SU-DHL-6 (cell line): ENCODE measurements around the gene CRACR2A.

Experiments
- H2AFZ ChIP-seq: fragments of 200-600 bp; sonication (generic); 2 replicates; pipeline ENCODE4 v1.6.1; 2014; ENCODE audit warnings: low read depth, mild to moderate bottlenecking, moderate library complexity, mixed read lengths, antibody characterized with exemption, low read length; ENCODE audit not compliant: severe bottlenecking
- H3F3A ChIP-seq: fragments of 200-600 bp; shearing (Covaris generic); 2 replicates; pipeline ENCODE4 v1.6.0; 2016; ENCODE audit warnings: antibody characterized with exemption, mild to moderate bottlenecking; ENCODE audit not compliant: insufficient read depth
- H3K27ac ChIP-seq: fragments of 200-600 bp; sonication (generic); 2 replicates; pipeline ENCODE4 v1.5.1; 2016; ENCODE audit warnings: low read depth, mild to moderate bottlenecking, low read length, moderate library complexity, mixed read lengths
- H3K27me3 ChIP-seq: fragments of 200-600 bp; sonication (generic), shearing (Covaris generic); 2 replicates; pipeline ENCODE4 v1.6.0; 2014; ENCODE audit warnings: mild to moderate bottlenecking, low read length
- H3K36me3 ChIP-seq: fragments of 200-600 bp; sonication (generic); 2 replicates; pipeline ENCODE4 v1.6.1; 2014; ENCODE audit warnings: mild to moderate bottlenecking, low read length, mixed read lengths
- H3K4me2 ChIP-seq: fragments of 300-600, 200-600 bp; shearing (Covaris generic), sonication (generic); 2 replicates; pipeline ENCODE4 v1.6.0; 2014; ENCODE audit warnings: low read length, low read depth, mild to moderate bottlenecking; ENCODE audit not compliant: poor library complexity, severe bottlenecking
- H3K4me3 ChIP-seq: fragments of 200-600 bp; sonication (generic); 2 replicates; pipeline ENCODE4 v1.5.1; 2014; ENCODE audit warnings: antibody characterized with exemption, low read length, mild to moderate bottlenecking, mixed read lengths; ENCODE audit not compliant: insufficient read depth, poor library complexity, severe bottlenecking
- H3K79me2 ChIP-seq: fragments of 200-600 bp; sonication (generic); 2 replicates; pipeline ENCODE4 v1.6.1; 2014; ENCODE audit warnings: mild to moderate bottlenecking, low read length, moderate library complexity; ENCODE audit not compliant: insufficient read depth
- H3K9ac ChIP-seq: fragments of 200-600 bp; sonication (generic); 2 replicates; pipeline ENCODE4 v1.7.0; 2014; ENCODE audit warnings: mild to moderate bottlenecking, low read length
- H3K9me2 ChIP-seq: fragments of 200-600 bp; sonication (generic); replicated peaks from 2 replicates; pipeline ENCODE4 v1.6.1; 2014; ENCODE audit warnings: low read length; ENCODE audit not compliant: insufficient read depth
- H3K9me3 ChIP-seq: fragments of 200-600 bp; sonication (generic); 2 replicates; pipeline ENCODE4 v1.6.1; 2014; ENCODE audit warnings: low read length, mixed read lengths; ENCODE audit not compliant: insufficient read depth
- H4K20me1 ChIP-seq: fragments of 200-600 bp; sonication (generic); 2 replicates; pipeline ENCODE4 v1.6.1; 2014; ENCODE audit warnings: low read depth, mild to moderate bottlenecking, antibody characterized with exemption, low read length, moderate library complexity, mixed read lengths
- EZH2phosphoT487 ChIP-seq: fragments of 200-600 bp; sonication (generic), shearing (Covaris generic); conservative IDR thresholded peaks from 2 replicates; pipeline ENCODE4 v1.6.1; 2018; ENCODE audit warnings: mild to moderate bottlenecking, antibody characterized with exemption, low read length, moderate library complexity, mixed read lengths
- TF ChIP-seq, protein P1 (sequence below): fragments of 200-600 bp; sonication (generic); IDR thresholded peaks from one replicate; pipeline ENCODE4 v1.5.1; 2017; ENCODE audit warnings: antibody characterized with exemption, mild to moderate bottlenecking, low read length, moderate library complexity; ENCODE audit not compliant: insufficient read depth, poor library complexity, severe bottlenecking

CRACR2A gene

DNA sequence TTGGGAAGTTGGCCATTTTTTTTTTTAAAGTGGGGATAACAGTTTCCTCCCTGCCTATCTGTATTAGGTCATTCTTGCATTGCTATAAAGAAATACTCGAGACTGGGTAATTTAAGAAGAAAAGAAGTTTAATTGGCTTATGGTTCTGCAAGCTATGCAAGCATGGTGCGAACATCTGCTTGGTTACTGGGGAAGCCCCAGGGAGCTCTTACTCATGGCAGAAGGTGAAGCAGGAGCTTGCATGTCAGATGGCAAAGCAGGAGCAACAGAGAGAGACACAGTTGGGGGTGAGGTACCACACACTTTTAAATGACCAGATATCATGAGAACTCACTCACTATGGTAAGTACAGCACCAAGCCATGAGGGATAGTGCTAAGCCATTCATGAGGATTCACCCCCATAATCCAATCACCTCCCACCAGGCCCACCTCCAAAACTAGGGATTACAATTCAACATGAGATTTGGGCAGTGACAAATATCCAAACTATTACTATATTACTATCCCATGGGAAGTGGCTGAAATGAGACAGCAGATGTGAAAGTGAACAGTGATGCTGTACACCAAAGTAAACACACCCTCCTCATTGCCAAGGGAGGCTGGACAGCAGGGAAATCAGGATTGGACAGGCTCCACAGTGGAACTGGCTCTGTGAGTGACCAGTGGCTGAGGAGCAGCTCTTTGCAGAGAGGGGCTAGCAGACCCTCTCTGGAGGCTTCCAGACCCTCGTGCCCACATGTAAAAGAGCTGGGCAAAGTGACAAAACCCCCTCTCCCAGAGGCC, 40.5 kb downstream of the CRACR2A start:
- Histone ChIP-seq H3K27ac (no peak overlapping the region), H3K4me2 (no peak overlapping the region), H3K36me3 (no peaks in the 10 kb centered on the region), H3K4me3 (no peak overlapping the region), H3K79me2 (no peaks in the 10 kb centered on the region), H3K27me3 (no peaks in the 10 kb centered on the region), H3K9me2 (no peaks in the 10 kb centered on the region), H3K9me3 (no peaks in the 10 kb centered on the region), H3F3A (no peaks in the 10 kb centered on the region), H4K20me1 (no peaks in the 10 kb centered on the region), H2AFZ (no peak overlapping the region), H3K9ac (no peak overlapping the region)
- TF ChIP-seq, protein P1, sequence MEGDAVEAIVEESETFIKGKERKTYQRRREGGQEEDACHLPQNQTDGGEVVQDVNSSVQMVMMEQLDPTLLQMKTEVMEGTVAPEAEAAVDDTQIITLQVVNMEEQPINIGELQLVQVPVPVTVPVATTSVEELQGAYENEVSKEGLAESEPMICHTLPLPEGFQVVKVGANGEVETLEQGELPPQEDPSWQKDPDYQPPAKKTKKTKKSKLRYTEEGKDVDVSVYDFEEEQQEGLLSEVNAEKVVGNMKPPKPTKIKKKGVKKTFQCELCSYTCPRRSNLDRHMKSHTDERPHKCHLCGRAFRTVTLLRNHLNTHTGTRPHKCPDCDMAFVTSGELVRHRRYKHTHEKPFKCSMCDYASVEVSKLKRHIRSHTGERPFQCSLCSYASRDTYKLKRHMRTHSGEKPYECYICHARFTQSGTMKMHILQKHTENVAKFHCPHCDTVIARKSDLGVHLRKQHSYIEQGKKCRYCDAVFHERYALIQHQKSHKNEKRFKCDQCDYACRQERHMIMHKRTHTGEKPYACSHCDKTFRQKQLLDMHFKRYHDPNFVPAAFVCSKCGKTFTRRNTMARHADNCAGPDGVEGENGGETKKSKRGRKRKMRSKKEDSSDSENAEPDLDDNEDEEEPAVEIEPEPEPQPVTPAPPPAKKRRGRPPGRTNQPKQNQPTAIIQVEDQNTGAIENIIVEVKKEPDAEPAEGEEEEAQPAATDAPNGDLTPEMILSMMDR = no peak
- no peak for TF ChIP-seq EZH2phosphoT487

GRCh38 chr12:3705354-3705675, 47.6 kb downstream of the CRACR2A start:
- no peak overlapping the region for H3K4me2 ChIP-seq
- no peak overlapping the region for H3K27ac ChIP-seq
- no peaks in the 10 kb centered on the region for H3K36me3 ChIP-seq

DNA sequence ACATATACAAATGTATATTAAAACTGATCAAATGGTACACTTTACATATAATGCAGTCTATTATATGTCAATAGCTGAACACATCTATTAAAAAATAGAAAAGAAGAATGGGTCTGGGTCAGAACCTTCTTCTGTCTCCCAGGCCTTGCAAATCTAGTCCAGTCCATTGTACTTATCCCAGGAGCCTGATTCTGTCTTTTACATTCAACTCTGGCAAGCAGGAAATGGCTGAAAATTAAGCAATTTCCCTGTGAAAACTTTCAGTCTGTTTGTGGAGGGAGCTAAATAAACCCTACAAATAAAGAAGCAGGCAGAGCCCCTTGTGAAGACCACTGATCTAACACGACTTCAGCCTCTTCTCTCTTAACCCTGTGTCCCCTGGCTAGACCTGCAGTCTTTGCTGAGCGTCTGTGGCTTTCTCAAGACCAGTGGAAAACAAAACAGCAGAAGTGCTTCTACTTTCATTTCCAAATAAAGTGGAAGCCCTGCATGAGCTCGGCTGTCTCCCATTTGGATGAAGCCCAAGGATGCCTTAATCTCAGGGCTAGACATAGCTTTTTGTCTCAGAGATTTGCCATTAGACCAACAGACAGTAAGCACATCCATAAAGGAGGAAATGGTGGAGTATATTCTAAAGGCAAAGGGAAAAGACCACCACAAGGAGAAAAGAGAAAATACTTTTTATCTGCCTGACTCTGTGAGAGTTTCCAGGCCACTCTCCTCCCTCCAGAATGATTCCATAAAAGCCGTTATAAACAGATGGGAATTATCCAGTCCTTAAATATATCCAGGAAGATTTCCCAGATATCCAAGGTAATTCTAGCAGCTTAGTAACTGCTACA, 48.2 kb downstream of the CRACR2A start:
- Histone ChIP-seq H3K9me3 (no peaks in the 10 kb centered on the region; the same call in 1 of the 2 replicates), H3F3A (no peaks in the 10 kb centered on the region), H3K4me3 (no peak overlapping the region), H3K9ac (no peak overlapping the region), H3K27me3 (no peaks in the 10 kb centered on the region), H4K20me1 (no peaks in the 10 kb centered on the region), H2AFZ (no peak overlapping the region), H3K79me2 (peaks cover 9% of the 10 kb centered on the region; the same call in 1 of the 2 replicates), H3K4me2 (no peak overlapping the region), H3K9me2 (no peaks in the 10 kb centered on the region), H3K27ac (no peak overlapping the region), H3K36me3 (no peaks in the 10 kb centered on the region)
- TF ChIP-seq EZH2phosphoT487 = no peak
- TF ChIP-seq, protein P1 = no peak

More at GRCh38 chr12:3705354-3705675, 47.6 kb downstream of the CRACR2A start:
- TF ChIP-seq, protein P1 = no peak
- TF ChIP-seq EZH2phosphoT487 = no peak
- H3K9me3 ChIP-seq = no peaks in the 10 kb centered on the region; the same call in 1 of the 2 replicates
- no peaks in the 10 kb centered on the region for H4K20me1 ChIP-seq
- no peak overlapping the region for H3K4me3 ChIP-seq
- H3F3A ChIP-seq = no peaks in the 10 kb centered on the region
- no peaks in the 10 kb centered on the region for H3K27me3 ChIP-seq
- H3K79me2 ChIP-seq = peaks cover 9% of the 10 kb centered on the region; the same call in 1 of the 2 replicates
- no peak overlapping the region for H3K9ac ChIP-seq
- no peak overlapping the region for H2AFZ ChIP-seq
- H3K9me2 ChIP-seq = no peaks in the 10 kb centered on the region
